ENCODE data around the gene ZNF57.

ZNF57 gene

DNA sequence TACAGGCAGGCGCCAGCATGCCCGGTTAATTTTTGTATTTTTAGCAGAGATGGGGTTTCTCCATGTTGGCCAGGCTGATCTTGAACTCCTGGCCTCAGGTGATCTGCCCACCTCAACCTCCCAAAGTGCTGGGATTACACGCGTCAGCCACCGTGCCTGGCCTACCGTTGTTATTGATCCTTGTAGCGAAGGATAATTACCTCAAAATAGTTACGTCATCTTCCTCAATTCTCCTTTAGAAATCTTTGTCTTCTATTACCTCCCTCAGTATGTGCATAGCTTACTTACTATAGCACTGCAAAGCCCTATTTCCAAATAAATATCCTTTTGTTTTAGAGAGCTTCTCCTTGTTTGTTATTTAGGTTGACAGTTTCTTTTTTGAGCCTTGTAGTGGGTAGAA, 67.2 kb downstream of the ZNF57 start:
- TF ChIP-seq, protein P1, sequence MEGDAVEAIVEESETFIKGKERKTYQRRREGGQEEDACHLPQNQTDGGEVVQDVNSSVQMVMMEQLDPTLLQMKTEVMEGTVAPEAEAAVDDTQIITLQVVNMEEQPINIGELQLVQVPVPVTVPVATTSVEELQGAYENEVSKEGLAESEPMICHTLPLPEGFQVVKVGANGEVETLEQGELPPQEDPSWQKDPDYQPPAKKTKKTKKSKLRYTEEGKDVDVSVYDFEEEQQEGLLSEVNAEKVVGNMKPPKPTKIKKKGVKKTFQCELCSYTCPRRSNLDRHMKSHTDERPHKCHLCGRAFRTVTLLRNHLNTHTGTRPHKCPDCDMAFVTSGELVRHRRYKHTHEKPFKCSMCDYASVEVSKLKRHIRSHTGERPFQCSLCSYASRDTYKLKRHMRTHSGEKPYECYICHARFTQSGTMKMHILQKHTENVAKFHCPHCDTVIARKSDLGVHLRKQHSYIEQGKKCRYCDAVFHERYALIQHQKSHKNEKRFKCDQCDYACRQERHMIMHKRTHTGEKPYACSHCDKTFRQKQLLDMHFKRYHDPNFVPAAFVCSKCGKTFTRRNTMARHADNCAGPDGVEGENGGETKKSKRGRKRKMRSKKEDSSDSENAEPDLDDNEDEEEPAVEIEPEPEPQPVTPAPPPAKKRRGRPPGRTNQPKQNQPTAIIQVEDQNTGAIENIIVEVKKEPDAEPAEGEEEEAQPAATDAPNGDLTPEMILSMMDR (IDR thresholded peaks at IDR 0.05), result no peak
- Mint-ChIP-seq H3K4me3 (no peak overlapping the region), H3K9me3 (peaks cover 15% of the 10 kb centered on the region), H3K27me3 (ENCODE audit: low read depth, poor library complexity) (peaks cover 92% of the 10 kb centered on the region), H3K4me1 (no peaks in the 10 kb centered on the region), H3K27ac (no peak overlapping the region), H3K36me3 (ENCODE audit: low read depth) (no peaks in the 10 kb centered on the region)
- no peak for DNase-seq

All from nephron progenitor cell (in vitro differentiated cells).